ENCODE results near the gene SGSM2. TPM values are rescaled to one million over a fixed set of nuclear protein-coding genes. Genes with fewer than 3 reads are reported as not detected.

SGSM2 gene
- total and polyA plus RNA-seq, 2 of the 13 experiments (the other 11 are each of a cell fraction or from before 2014, with no cell fraction given): 30.4 to 51.3 TPM

GRCh38 chr17:2393174-2393953 lies 56.1 kb downstream of the SGSM2 start (continued):
- TF ChIP-seq CEBPG (CRISPR knock-in tag; IDR thresholded peaks at IDR 0.05): no peak
- 0 out of 2 replicates have a peak, but pooled peaks have one; percentile 31 for TF ChIP-seq KLF12 (CRISPR knock-in tag; IDR thresholded peaks at IDR 0.05; ENCODE audit: borderline replicate concordance)
- no peak for TF ChIP-seq MED13 (CRISPR knock-in tag; IDR thresholded peaks at IDR 0.05)
- TF ChIP-seq ZNF382 (CRISPR knock-in tag; IDR thresholded peaks at IDR 0.05; ENCODE audit: borderline replicate concordance): no peak
- no peak for TF ChIP-seq MIXL1 (CRISPR knock-in tag; IDR thresholded peaks at IDR 0.05)
- no peak for TF ChIP-seq REXO4 (CRISPR knock-in tag; IDR thresholded peaks at IDR 0.05; ENCODE audit: borderline replicate concordance)
- peak; percentile 68 for TF ChIP-seq MYC (CRISPR knock-in tag; IDR thresholded peaks at IDR 0.05; ENCODE audit: borderline replicate concordance)
- no peak for TF ChIP-seq RAD21 (CRISPR knock-in tag; IDR thresholded peaks at IDR 0.05)
- no peak for TF ChIP-seq DNMT3B (CRISPR knock-in tag; conservative IDR thresholded peaks at IDR 0.05)
- no peak for TF ChIP-seq HMG20B (CRISPR knock-in tag; conservative IDR thresholded peaks at IDR 0.05)
- peak; percentile 62 for TF ChIP-seq ARID4A (CRISPR knock-in tag; IDR thresholded peaks at IDR 0.05; ENCODE audit: borderline replicate concordance)
- TF ChIP-seq RBAK (CRISPR knock-in tag; IDR thresholded peaks at IDR 0.05): no peak
- peak; percentile 13; the same call in 1 of the 2 replicates for TF ChIP-seq ZGPAT (CRISPR knock-in tag; IDR thresholded peaks at IDR 0.05)
- TF ChIP-seq ZUFSP (CRISPR knock-in tag; IDR thresholded peaks at IDR 0.05; ENCODE audit: borderline replicate concordance): no peak
- TF ChIP-seq SNAPC4 (CRISPR knock-in tag; IDR thresholded peaks at IDR 0.05): no peak
- 0 out of 2 replicates have a peak, but pooled peaks have one; percentile 28 for TF ChIP-seq ZSCAN31 (CRISPR knock-in tag; IDR thresholded peaks at IDR 0.05; ENCODE audit: low read depth)
- no peak for TF ChIP-seq ZNF747 (CRISPR knock-in tag; IDR thresholded peaks at IDR 0.05; ENCODE audit: borderline replicate concordance)

All from HepG2 (cell line).